Activated CD8-positive, alpha-beta memory T cell treated with anti-CD3 and anti-CD28 coated beads, Interleukin-2, amount 50 U/mL, for 4 hours (primary cell): ENCODE measurements around the gene OPCML.

Source experiments
- DNase-seq: peaks from one replicate; pipeline ENCODE4 v3.0.0-alpha.2; 2020

The OPCML gene

DNA sequence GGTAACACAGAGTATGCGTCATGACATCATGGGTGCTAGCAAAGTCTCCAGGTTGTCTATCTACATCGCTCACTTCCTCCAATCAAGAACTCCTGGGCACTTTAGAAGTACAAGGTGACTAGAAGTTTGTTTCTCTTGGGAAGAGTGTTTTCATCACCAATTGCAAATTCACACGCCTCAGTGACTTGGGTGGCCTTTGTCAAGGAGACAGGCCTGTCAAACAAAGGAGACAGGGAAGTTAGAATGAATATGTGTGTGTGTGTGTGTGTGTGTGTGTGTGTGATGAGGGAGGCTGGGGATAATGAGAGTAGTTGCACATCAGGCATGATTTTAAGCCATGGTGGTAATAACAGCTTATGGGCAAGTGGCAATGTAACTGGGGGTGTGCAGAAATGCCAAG lies 953.2 kb downstream of the OPCML start:
- DNase-seq: no peak

DNA sequence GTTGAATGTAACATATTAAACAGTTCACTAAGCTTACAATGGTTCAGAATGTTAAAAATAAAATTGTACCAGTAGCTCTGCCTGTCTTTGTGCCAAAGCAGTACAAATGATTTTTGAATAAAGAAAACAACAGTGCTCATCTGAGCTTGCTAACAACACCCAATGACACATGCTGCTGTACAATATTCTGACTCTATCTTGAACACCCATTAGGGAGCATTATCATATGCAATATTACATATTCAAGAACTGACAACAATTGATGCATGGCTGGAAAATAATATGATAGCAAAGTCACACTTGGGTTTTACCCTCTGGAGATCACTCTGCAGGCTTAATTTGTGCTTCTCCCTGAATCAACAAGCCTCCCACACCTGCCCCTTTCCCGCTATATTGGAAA lies 953.7 kb downstream of the OPCML start:
- no peak for DNase-seq

DNA sequence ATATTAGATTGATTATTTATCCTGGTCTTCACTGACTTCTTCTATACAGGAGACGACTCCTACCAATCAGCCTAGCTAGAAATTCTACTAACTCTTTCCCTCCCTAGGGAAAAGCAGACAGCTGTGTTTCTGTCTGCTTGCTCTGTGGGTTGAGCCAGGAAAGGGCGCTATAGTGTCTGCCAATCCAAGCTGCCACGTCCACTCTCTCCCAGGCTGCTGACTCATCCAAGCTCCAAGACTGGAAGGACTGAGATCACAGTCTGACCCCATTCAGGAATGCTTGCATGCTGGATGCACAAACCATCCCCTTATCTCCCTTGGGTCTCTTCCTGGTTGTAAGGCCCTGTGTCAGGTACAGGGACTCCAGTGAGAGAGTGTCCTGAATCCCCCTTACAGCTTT lies 955.6 kb downstream of the OPCML start:
- DNase-seq: no peak

DNA sequence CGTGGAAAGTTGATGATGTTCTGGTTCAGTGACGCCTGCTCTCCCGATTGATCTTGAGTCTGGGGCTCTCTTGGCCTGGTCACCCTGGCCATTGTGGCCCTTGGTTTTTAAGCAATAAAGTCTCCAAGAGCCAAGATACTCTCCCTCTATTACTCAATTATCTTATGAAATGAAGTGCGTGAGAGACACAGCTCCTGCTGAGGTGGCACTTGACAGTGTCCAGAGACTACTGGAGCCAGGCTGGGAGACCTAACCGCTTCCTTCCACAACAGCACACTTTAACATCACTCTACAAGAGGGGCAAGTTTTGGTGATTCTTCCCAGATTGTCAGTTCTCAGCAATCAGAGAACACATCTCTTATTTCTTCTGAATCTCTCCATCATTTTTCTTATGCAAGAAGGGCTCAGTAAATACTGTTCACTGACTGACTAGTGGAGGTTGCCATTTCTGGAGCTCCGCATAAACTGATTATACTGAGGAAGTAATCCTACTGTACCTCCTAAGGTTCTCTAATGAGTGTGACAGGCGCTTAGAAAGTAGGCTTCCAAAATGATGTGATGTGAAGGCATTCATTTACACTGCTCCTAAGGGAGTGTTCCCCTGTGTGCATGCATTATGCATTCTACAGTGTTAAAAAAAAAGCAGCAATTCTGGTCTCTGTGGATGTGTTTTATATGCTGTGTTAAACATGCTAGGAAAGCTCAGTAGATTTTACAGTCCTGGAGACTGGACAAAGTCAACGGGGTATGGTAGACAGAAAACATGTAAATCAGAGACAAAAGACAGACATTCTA lies 968.0 kb downstream of the OPCML start:
- DNase-seq: no peak

DNA sequence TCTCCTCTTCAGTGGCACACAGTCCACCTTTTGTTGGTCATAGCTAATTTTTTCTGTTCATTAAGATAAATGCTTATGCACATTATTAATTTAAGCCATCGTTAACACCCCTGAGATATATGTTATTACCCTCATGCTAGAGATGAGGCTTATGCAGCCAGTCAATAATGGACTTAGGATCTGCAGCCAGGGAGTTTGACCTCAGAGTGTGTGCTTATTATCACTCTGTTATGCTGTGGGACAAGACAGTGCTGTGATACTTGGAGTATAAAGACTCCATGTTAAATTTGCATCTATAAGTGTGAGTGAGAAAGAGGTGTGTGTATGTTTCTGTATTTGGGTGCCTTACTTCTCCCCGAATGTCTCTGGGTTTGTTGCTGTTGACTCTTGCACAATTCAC lies 969.3 kb downstream of the OPCML start:
- DNase-seq: no peak

DNA sequence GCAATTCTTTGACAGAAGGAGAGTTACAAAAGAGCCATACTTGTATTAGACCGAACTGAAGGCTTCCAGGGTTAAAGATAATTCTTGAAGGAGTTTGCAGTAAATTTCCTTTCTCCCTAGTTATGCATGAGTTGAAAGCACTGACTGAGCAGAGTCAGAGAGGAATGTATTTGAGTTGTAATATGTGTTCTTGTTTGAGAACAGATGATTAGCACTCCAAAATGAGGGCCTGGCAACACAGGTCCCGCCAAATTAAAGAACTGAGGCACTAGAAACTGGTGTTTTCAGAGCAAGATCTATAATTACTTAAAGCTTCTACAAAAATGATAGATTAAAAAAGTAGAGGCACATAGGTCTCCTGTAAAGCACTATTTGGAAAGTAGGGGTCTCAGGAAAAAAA lies 970.4 kb downstream of the OPCML start:
- no peak for DNase-seq

DNA sequence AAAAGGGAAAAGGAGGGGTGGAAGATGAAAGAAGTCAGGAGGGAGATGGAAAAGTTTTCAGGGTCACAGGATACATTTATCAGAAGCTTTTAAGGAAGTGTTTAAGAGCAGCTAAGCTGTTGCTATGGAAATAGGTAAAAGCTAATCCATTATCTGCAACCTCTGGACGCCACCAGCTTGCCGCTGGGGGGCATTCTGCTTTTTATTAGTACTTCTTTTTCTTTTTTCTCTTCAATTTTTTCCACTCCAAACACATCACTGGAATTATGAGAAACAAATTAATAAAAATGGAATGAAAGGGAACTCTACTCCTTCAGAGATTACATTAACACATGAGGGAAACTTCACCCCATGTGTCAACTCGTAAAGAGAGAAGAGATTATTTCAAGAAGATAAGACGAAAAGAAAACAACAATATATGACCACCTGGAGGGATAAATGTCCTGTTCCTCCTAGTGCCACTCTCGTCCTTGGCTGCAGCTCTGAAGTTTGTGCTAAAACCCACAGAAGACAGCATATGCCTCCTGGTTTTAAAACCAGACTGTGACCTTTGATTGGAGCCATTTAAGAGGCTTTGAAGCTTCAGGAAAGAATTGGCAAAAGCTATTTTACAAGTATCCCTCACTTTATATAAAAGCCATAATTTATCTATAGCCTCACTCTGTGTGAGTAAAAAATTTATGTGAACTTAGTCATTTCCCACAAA lies 972.8 kb downstream of the OPCML start:
- no peak for DNase-seq

DNA sequence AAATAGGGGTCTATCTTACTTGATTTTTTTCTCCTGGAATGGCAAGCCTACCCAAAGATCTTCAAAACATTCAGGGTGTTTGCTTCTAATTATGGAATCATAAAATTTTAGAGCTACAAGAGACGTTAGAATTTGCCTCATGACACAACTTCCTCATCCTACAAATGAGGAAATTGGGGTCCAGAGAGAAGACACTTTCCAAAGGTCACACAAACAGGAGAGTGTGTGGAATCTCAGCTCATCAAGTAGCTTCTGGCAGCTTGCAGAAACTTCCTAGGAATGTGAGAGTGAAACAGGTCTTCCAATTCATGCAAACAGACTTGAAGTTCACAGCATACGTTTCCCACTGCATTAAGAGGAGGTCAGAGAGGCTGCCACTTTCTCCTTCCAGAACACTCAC lies 976.0 kb downstream of the OPCML start:
- no peak for DNase-seq

DNA sequence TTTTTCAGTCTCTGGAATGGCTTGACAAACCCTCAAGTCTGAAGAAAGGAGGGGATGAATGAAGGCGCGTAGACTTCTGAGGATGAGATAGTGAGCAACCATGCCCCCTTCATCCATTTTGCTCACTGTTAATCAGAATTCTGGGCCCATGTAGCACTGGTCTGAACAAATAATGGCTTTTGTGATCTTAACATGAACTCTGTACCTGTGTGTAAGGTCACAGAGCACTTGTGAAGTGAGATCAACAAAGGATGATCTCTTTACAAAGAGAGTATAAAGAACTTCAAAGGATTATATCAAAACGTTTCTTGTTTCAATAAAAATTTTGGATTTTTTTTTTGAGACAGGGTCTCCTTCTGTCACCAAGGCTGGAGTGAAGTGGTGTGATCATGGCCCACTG lies 976.7 kb downstream of the OPCML start:
- no peak for DNase-seq

DNA sequence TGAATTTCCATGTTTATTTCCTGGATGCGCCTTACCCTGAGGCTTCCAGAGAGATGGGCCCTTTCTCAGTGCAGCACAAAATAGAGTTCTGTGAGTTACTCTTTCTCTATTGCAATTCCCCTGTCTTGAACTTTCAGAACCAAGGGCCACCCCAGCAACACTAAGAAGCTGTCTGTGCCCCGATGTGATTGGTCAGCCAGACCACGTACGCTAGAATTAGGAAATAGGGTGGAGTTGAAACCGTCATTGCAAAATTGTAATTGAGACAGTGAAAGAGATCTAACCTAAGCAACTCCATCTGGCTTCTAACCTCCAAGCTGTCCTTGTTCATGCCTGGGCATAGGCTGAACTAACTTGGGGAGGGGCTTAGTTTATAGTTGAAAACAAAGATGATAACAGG lies 981.3 kb downstream of the OPCML start:
- no peak for DNase-seq

DNA sequence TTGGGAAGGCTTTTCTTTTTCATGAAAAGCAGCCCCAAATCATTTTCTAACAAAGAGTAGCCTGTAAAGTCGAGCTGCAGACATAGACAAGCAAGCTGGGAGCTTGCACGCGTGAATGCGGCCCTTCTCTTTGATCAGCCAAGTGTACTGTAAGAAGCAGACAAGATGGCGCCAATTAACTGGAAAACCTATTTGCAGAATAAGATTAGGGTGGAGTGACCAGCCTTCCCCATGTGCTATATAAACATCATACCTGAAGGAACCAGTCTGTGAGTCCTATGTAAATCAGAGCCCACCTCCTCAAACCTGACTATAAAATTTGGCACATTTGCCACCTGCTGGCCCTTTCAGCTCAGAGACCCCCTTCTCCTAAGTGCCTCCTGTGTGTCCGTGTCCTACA lies 982.7 kb downstream of the OPCML start:
- no peak for DNase-seq

DNA sequence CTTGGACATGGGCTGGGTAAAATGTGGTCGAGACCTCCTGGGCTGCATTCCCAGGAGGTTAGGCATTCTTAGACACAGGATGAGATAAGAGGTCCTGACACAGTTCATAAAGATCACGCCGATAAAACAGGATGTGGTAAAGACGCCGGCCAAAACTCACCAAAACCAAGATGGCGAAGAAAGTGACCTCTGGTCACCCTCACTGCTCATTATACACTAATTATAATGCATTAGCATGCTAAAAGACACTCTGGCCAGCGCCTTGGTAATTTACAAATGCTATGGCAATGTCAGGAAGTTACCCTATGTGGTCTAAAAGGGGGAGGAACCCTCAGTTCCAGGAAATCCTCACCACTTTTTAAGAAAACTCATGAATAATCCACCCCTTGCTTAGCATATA lies 983.3 kb downstream of the OPCML start:
- DNase-seq: no peak

DNA sequence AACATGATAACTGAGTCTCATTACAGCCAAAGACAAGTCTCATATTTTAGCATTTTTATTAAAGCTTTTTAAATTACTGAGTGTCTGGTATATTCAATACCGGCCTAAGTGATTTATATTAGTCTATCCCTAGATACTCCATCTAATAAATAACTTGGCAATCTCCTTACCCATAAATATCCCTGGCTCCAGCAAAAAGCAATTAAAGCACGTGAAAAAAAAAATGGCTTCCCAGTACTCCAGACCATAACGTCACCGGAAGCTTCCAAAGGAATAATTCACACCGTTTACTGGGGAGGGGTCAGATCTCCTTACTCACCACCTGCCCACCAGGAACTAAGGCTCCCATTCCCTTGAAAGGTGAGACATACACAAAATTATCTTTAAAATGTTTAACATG lies 988.3 kb downstream of the OPCML start:
- no peak for DNase-seq

DNA sequence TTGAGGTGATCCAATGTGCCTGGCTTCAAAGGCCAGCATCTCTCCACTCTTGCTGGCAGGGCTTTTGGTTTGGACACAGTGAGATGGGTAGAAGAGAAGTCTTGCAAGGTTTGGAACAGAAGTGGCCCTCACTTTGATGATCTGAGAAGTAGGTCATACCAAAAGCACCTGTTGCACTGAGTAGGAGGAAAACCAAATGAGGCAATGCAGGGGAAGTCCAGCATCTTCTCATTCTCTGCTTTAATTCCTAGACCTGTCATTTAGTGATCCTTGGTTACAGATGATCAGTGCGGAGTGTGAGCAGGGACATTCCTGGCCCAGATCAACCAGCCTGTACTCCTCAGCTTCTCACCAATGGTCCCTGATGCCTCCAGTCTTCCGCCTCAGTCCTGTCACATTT lies 990.5 kb downstream of the OPCML start:
- DNase-seq: no peak

DNA sequence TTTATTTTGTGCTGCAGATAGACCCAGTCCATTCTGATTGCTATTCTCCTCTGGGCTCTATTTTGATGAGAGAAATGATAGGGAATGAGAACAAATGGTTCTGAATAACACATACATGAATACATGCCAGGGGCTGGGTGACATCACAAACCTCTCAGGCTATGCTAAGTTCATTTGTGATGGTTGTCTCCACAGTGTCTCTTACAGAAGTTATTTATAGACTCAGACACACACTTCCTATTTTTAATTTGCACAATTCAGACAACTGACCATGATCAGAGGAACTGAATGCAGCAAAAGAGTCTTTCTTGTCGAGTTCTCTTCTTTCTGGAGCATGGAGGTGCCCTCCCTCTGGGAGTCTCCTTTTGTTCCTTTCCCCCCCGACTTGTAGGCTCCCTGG lies 991.7 kb downstream of the OPCML start:
- DNase-seq: no peak

DNA sequence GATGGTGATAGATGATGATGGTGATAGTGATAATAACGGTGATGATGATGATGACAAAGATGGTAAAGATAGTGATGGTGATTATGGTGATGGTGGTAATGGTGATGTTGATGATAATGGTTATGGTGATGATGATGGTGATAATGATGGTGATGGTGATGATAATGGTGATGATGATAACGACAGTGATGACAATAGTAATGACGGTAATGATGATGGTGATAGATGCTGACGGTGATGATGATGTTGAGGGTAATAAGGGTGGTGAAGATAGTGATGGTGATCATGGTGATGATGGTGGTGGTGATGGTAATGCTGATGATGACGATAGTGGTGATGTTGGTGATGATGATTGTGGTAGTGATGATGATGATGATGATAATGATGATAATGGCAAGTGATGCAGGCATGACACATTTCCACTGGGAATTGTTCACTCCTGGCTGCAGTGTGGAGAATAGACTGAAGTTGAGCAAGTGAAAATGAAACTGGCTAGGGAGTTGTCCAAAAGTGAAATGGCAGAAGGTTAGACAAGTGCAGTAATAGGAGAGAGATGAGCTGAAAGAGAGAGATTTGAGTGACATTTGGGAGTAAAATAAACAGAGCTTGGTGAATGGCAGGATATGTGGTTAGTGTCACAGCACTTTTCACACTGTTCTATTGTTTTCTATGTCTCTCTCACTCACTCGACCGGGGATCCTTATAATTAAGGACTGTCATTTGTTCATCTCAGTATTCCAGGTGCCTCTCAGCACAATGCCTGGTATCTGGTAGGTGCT lies 992.5 kb downstream of the OPCML start:
- no peak for DNase-seq

DNA sequence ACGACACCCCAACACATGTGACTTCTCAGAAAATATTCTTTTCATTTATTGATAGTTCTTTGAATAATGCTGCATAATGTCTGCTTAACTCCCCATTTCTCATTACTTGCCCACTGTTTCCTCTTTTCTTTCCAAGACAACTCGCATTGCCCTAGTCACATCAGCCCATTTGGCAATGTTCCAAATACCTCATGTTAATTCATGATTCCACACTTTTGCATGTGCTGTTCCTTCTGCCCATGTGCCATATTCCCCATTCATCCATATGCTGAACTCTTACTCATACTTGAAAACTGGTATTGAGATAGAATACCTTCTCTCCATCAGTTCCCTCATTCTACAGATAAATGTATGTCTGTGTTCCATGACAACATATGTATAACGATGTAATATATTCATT lies 993.7 kb downstream of the OPCML start:
- no peak for DNase-seq

DNA sequence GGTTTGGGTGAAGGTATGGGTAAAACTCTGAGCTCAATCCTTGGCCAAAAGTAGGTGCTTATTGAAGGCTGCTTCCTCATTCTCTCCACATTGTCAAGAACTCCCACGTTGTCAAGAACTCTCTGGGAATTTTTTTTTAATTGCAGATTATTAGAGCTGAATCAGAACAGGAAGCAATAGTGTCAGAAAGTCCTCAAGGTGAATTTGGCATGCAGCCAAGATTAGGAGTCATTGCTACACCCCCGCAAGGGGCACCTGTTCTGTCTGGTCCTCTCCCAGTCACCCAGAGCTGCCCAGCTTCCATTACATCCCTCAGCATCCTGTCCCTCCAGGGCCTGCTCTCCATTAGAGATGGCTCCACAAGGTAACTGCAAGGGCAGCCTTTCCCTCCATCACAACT lies 996.5 kb downstream of the OPCML start:
- no peak for DNase-seq

DNA sequence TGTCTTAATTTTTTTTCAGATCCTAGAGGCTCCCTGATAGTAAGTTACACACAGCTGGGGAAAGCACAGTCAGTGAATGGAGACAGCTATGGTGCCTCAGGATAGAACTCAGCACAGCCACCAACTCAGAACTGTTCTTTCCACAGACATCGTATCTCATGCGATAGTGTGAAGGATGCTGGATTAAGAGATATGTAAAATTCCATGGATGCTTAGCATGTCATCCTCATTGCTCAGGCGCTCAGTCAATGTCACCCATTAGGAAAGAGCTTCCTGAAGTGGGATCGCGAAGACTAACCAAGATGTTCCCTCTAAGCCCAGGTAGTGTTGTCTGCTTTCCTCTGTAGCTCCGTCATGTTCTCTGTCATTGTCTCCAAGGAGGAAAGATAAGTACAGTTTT lies 1000.4 kb downstream of the OPCML start:
- no peak for DNase-seq

DNA sequence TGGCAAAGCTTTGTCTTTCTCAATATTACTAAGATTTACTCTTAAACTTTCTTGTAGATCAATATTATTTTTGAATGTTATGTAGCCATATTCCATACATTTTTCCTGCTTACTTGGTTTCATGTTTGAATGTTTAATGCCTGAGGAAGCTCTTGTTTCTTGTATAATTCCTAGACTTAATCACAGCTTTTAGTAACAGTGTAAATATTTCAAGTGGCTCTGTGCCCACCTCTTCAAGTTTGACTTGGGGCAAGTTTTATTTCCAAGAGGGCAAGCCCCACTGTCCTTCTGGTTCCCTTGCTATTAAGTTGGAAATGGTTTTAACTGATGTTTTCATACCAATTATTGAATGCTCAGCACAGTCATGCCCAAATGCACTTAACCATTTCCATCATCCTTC lies 1004.1 kb downstream of the OPCML start:
- no peak for DNase-seq

DNA sequence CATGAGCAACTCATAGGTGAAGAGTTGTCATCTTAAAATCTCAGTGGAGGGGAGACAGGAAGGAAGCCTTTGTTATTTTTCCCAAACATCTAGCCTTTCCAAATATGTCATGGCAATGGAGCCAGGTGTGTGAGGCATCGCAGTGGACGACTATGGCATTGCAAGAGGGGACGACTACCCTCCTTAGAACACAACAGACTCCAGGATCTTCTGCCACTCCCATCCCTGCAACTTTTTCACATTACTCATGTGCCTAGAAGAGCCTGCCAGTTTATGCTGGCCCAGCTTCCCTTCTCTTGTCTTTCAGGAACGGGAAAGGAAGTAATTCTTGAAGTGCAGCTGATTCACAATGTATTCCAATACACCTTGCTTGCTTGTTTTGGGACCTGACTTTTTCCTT lies 1008.4 kb downstream of the OPCML start:
- no peak for DNase-seq

DNA sequence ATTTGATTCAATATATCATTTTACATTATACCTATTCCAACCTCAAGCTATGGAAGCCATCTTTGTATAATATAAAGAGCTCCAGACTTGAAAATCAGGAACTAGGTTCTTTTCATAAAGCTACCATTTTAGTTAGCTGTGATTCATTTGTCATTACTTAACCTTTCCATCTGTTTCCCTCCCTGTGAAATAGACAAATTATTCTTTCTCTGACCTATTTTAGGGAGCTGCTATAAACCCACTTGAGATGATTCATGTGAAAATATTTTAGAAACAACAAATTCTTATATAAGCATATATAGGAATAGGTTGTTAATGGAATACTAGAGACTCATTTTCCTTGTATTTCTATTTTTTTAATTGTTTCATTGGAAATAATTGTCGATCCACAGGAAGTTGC lies 1012.1 kb downstream of the OPCML start:
- no peak for DNase-seq

DNA sequence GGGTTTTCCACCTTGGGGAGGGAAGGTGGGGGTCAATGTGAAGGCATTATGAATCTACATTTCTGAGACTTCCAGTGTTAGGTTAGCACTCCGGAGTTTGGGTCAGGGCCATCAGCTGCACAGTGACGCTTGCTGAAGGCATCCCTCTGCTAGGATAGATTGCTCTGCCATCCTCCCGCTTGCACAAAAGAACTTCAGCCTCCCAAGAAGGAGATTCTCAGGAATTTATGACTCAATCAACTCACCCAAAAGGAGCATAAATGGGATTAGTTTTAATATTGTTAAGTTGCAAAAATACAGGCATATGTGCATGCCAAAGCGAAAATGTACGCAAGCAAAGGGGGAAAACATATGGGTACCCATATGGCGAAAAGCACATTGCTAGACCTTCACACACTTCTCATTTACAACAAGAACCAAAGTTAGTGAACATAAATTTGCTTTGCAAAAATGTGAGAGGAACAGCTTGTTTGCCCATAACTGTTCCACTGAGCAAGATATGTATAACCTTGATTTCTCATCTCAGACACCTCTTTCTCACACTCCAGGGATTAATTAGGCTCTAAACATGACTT lies 1013.0 kb downstream of the OPCML start:
- no peak for DNase-seq
